ENCODE results near the gene ATAD1. TPM values are rescaled to one million over a fixed set of nuclear protein-coding genes. Genes with fewer than 3 reads are reported as not detected.

The ATAD1 gene
- total RNA-seq, 1 experiment from 2014 or later: 62.0 TPM

GRCh38 chr10:87763086-87763861, 54.8 kb downstream of the ATAD1 start:
- DNase-seq (ENCODE audit: low read depth, low spot score): no peak
- ChIA-PET POLR2A (no interaction called here), CTCF (no interaction called here)
- Histone ChIP-seq H3K4me1 (ENCODE audit: control insufficient read depth, insufficient read depth, low read length) (no peaks in the 10 kb centered on the region), H3K4me3 (ENCODE audit: low read depth in 2 of 2, low read length in 2 of 2) (no peak overlapping the region), H3K9me3 (ENCODE audit: control insufficient read depth, insufficient read depth, low read depth, low read length) (no peaks in the 10 kb centered on the region), H3K27ac (ENCODE audit: low read length) (no peak overlapping the region), H3K27me3 (ENCODE audit: control insufficient read depth, insufficient read depth, low read length) (no peaks in the 10 kb centered on the region), H3K36me3 (ENCODE audit: control insufficient read depth, insufficient read depth, low read length) (peaks cover 2% of the 10 kb centered on the region; the same call in 1 of the 2 replicates)
- TF ChIP-seq TCF7L2 (IDR thresholded peaks at IDR 0.05; ENCODE audit: low read depth, low read length) (no peak), REST (IDR thresholded peaks at IDR 0.05; ENCODE audit: insufficient read depth in 1 of 2, low read depth in 2 of 2, low read length in 1 of 2) (no peak), POLR2AphosphoS5 (IDR thresholded peaks at IDR 0.05; ENCODE audit: low read depth, low read length) (no peak), CTCF (IDR thresholded peaks at IDR 0.05) (no peak), SIN3A (IDR thresholded peaks at IDR 0.05; ENCODE audit: borderline replicate concordance, insufficient read depth, low read depth, low read length) (no peak)
- intact Hi-C loops (cut with micrococcal nuclease; ENCODE audit: unreplicated experiment): no loop called here
- in situ Hi-C loops (cut with HindIII; ENCODE audit: low pct_unique_long_range_greater_than_20kb, low sequenced_read_pairs): no loop called here
- BruUV-seq (replicated peaks): no TSS peak
- ATAC-seq: no peak

GRCh38 chr10:87761892-87762291, 56.1 kb downstream of the ATAD1 start:
- no peaks in the 10 kb centered on the region for H3K4me1 ChIP-seq (ENCODE audit: control insufficient read depth, insufficient read depth, low read length)
- POLR2A ChIA-PET: interaction anchor here (1.1 kb wide), 1 partner anchor 257 kb away, joined by 5 read pairs; the partner anchor contains the start of gene MINPP1
- H3K36me3 ChIP-seq (ENCODE audit: control insufficient read depth, insufficient read depth, low read length): 0 out of 2 replicates have a peak, but pooled peaks cover 4% of the 10 kb centered on the region
- no peak overlapping the region for H3K4me3 ChIP-seq (ENCODE audit: low read depth in 2 of 2, low read length in 2 of 2)
- TF ChIP-seq CTCF (IDR thresholded peaks at IDR 0.05): no peak
- TF ChIP-seq POLR2AphosphoS5 (IDR thresholded peaks at IDR 0.05; ENCODE audit: low read depth, low read length): no peak
- TF ChIP-seq SIN3A (IDR thresholded peaks at IDR 0.05; ENCODE audit: borderline replicate concordance, insufficient read depth, low read depth, low read length): no peak
- intact Hi-C loops (cut with micrococcal nuclease; ENCODE audit: unreplicated experiment) (no loop called here), in situ Hi-C loops (cut with HindIII; ENCODE audit: low pct_unique_long_range_greater_than_20kb, low sequenced_read_pairs) (no loop called here)
- no TSS peak for BruUV-seq (replicated peaks)
- H3K27ac ChIP-seq (ENCODE audit: low read length): no peak overlapping the region
- peak; percentile 63; the same call in 1 of the 2 replicates for ATAC-seq
- H3K27me3 ChIP-seq (ENCODE audit: control insufficient read depth, insufficient read depth, low read length): no peaks in the 10 kb centered on the region
- CTCF ChIA-PET: interaction anchor here (0.6 kb wide), 1 partner anchor 59 kb away, joined by 3 read pairs; no protein-coding TSS in a partner anchor
- peak; percentile 27 for DNase-seq (ENCODE audit: low read depth, low spot score)
- no peaks in the 10 kb centered on the region for H3K9me3 ChIP-seq (ENCODE audit: control insufficient read depth, insufficient read depth, low read depth, low read length)

Measured in Panc1 (cell line).